Subcutaneous adipose tissue (tissue), 4 donors: ENCODE data around the gene PTGER1. TPM values are rescaled to one million over a fixed set of nuclear protein-coding genes. Genes with fewer than 3 reads are reported as not detected.

Experiments
- total RNA-seq, 4 donors: library from RNA; depleted of rRNA; stranded (reverse); fragments of >200 nt; gene quantifications; one replicate each; pipeline ENCODE4 v1.1.0, GENCODE V29; 2016
- TF ChIP-seq, protein P1 (sequence below): fragments of 450-650 bp; IDR thresholded peaks from one replicate; pipeline ENCODE4 v1.5.1; 2016; ENCODE audit warnings: low read depth, mild to moderate bottlenecking, control low read depth, antibody characterized with exemption, moderate library complexity

Gene PTGER1, protein sequence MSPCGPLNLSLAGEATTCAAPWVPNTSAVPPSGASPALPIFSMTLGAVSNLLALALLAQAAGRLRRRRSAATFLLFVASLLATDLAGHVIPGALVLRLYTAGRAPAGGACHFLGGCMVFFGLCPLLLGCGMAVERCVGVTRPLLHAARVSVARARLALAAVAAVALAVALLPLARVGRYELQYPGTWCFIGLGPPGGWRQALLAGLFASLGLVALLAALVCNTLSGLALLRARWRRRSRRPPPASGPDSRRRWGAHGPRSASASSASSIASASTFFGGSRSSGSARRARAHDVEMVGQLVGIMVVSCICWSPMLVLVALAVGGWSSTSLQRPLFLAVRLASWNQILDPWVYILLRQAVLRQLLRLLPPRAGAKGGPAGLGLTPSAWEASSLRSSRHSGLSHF
- under 1 TPM in 1 of 4 donors, not detected in 3; 0.49 TPM for total RNA-seq

DNA sequence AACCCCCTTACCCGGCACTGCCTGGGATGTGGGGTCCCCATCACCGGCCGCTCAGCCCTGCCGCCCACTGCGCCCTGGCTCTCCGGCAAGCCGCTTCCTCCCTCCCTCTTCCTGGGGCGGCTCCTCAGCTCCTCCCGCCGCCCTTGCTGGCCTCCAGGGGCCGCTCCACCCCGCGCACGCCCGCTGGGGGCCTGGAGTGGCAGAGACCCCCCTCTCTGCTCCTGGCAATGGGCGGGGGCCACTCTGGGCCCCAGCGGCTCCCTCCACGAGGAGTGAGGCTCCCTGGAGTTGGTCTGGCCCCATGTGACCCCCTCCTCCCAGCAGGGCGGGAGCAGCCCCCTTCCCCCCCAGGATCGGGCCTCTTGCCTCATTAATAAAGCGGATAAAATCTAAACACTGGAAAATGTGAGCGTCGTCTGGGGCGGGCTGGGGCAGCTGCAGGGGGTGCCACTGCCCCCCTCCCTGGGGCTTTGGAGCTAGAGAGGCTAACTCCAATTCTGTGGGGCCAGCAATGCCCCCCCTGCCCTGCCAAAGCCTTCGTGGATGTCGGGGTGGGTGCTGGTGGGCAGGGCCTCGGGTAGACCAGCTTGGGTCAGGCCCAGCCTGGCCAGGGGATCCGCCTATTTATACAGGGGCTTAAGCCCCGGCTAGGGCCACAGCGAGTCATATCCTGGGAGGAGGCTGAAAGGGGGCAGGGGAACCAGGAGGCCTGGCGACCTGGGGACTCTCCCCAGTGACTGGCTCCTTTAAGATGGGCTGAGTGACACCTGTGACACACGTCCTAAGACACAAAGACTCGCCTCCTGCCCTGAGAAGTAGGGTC, at the start of gene PTGER1:
Gene PTGER1 (minus strand): TSS at position 104 of the 823 bp plus-strand sequence. CDS start 1,034 bp downstream, outside the sequence.
- TF ChIP-seq, protein P1, sequence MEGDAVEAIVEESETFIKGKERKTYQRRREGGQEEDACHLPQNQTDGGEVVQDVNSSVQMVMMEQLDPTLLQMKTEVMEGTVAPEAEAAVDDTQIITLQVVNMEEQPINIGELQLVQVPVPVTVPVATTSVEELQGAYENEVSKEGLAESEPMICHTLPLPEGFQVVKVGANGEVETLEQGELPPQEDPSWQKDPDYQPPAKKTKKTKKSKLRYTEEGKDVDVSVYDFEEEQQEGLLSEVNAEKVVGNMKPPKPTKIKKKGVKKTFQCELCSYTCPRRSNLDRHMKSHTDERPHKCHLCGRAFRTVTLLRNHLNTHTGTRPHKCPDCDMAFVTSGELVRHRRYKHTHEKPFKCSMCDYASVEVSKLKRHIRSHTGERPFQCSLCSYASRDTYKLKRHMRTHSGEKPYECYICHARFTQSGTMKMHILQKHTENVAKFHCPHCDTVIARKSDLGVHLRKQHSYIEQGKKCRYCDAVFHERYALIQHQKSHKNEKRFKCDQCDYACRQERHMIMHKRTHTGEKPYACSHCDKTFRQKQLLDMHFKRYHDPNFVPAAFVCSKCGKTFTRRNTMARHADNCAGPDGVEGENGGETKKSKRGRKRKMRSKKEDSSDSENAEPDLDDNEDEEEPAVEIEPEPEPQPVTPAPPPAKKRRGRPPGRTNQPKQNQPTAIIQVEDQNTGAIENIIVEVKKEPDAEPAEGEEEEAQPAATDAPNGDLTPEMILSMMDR = no peak

DNA sequence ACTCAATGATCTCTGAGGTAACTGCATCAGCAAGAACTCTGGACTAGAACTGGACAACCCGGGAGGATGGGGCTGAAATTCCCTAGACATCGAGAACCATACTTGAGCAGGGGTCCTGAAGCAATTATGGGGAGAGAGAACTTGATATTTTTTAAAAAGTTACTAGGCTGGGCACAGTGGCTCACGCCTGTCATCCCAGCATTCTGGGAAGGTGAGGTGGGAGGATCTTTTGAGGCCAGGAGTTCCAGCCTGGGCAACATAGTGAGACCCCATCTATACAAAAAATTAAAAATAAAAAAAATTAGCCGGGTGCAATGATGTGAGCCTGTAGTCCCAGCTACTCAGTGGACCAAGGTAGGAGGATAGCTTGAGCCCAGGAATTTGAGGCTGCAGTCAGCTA, 45.4 kb upstream of the PTGER1 start:
- TF ChIP-seq, protein P1 = no peak

GRCh38 chr19:14519860-14520407, 44.8 kb upstream of the PTGER1 start:
- TF ChIP-seq, protein P1 = no peak

- TF ChIP-seq, protein P1 = no peak
Measured at GRCh38 chr19:14519245-14519859, 44.2 kb upstream of the PTGER1 start.

DNA sequence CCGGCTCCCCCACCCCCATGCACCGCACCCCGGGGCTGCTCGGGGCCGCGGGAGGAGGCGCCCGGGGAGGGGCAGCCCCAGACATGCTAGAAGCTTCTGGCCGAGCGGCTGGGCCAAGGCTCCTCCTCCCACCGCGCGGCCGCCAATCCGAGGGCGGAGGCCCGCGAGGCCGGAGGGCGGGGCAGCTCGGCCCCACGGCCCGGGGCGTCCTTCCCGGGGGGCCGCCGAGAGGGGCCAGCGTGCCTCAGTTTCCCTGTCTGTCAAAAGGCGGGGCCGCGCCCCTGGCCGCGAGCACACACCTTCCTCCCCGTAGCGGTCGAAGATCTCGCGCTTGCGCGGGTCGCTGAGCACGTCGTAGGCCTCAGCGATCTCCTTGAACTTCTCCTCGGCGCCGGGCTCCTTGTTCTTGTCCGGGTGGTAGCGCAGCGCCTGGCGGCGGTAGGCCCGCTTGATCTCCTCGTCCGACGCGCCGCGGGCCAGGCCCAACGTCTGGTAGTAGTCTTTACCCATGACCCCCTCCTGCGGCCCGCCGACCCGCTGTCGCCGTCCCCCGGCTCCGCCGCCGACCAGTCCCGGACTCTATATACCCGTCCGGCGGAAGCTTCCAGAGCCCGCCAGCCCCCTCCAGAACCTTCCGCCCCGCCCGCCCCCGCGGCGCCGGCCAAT, 42.8 kb upstream of the PTGER1 start, which contains the start of gene DNAJB1:
Gene DNAJB1 (minus strand): TSS at position 558 of the 666 bp plus-strand sequence. CDS start 48 bp downstream, at position 510.
- TF ChIP-seq, protein P1 = no peak

DNA sequence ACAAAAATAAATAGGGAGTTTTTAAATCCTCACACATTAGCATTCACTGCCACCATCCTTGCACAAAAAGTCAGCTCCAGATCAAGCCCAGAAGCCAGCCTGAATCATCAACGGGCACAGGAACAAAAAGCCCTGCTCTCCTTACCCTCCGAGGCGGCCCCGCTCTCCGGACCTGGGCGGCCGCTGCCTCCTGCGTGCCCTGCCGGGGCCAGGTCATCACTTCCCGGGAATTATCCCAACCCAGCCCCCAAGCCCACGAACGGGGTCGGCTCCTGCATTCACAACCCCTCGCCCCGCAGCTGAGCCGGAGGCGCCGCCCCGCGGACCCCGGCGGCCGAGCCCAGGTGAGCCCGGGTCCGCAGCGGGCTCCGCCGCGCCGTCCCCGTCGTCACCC, 42.3 kb upstream of the PTGER1 start:
- TF ChIP-seq, protein P1 = no peak
